Duodenal mucosa (tissue), 2 donors: Measurements from ENCODE around the gene ERC1.
"Not testable (repeated sequence)": the region's sequence is repeated elsewhere in the genome, so short reads cannot be mapped to it uniquely, and the experiment has no call there.

Source experiments
- H3K27ac ChIP-seq: one replicate; pipeline ENCODE4 v1.7.0; 2013; ENCODE audit warnings: low read depth, low read length
- H3K27me3 ChIP-seq, 2 donors: one replicate each; pipeline ENCODE4 v1.7.0; 2013; ENCODE audit warnings: low read length in 2 of 2, control low read depth in 1 of 2; ENCODE audit not compliant: insufficient read depth in 2 of 2, control insufficient read depth in 1 of 2
- H3K36me3 ChIP-seq, 2 donors: one replicate each; pipeline ENCODE4 v1.7.0; 2013; ENCODE audit warnings: low read length in 2 of 2, control low read depth in 1 of 2; ENCODE audit not compliant: insufficient read depth in 2 of 2, control insufficient read depth in 1 of 2
- H3K4me1 ChIP-seq, 2 donors: one replicate each; pipeline ENCODE4 v1.7.0; 2013; ENCODE audit warnings: low read length in 2 of 2, control low read depth in 1 of 2; ENCODE audit not compliant: insufficient read depth in 2 of 2, control insufficient read depth in 1 of 2
- H3K4me3 ChIP-seq, 2 donors: one replicate each; pipeline ENCODE4 v1.7.0; 2013; ENCODE audit warnings: low read length in 2 of 2, low read depth in 1 of 2
- H3K9ac ChIP-seq, 2 donors: one replicate each; pipeline ENCODE4 v1.7.0; 2013; ENCODE audit warnings: low read length in 2 of 2, low read depth in 1 of 2
- H3K9me3 ChIP-seq, 2 donors: one replicate each; pipeline ENCODE4 v1.7.0; 2013; ENCODE audit warnings: low read length in 2 of 2, control low read depth in 1 of 2; ENCODE audit not compliant: control insufficient read depth in 1 of 2

The ERC1 gene

DNA sequence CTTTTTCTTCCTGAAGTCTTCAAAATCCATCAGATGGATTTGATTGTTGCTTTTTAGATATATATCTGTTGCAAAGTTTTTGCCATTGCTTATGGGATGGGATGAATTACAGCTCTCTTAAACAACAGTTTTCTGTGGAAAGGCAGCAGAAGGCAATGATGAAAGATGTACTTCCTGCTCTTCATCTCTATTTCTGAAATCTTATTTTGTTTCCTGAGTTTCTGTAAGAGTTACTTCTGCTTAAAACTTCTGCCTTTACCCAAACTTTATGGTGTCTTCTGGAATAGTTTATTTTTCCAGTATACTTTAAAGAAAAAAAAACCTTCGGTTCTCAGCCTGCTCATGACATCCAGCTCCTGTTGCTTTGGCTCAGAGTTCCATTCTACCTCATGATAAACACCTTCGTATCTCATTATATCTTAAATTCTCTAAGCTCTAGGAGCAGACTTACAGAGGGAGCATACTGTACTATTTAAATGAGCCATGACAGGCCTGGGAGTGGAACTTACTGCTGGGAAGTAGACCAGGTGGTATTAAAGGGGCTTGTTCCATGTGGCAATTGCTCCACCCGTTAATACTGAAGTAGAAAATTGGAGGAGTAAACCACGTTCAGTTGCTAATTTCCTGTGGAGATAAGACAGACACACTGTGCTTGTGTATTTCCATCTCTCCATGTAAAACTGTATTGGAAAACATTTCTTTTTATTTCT is 314.9 kb downstream of the ERC1 start:
- no peaks in the 10 kb centered on the region for H3K36me3 ChIP-seq
- H3K9ac ChIP-seq, result no peak overlapping the region
- no peaks in the 10 kb centered on the region for H3K4me1 ChIP-seq
- H3K27me3 ChIP-seq, result no peaks in the 10 kb centered on the region
- no peaks in the 10 kb centered on the region for H3K9me3 ChIP-seq
- H3K4me3 ChIP-seq, result no peak overlapping the region
- no peak overlapping the region for H3K27ac ChIP-seq

DNA sequence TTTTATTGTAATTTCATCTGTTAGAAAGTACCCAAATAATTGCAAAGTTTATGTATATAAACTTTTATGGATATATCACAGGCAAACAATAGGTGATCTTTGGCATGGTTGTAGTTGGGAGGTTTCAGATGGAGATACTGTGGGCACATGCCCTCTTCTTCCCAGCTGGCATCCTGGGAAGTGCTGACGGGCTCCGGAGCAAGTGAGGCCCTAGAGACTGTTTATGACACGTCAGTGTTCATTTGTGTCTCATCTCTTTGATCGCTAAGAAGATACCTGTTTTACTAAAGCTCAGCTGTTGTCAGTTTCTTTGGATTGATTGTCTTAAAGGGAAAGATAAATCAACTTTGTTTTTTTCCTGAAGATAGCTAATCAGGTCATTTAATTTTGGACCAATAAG is 315.8 kb downstream of the ERC1 start:
- H3K36me3 ChIP-seq, result no peaks in the 10 kb centered on the region
- H3K9me3 ChIP-seq, result no peaks in the 10 kb centered on the region
- H3K9ac ChIP-seq, result no peak overlapping the region
- no peak overlapping the region for H3K27ac ChIP-seq
- H3K4me1 ChIP-seq, result no peaks in the 10 kb centered on the region
- H3K27me3 ChIP-seq, result no peaks in the 10 kb centered on the region
- H3K4me3 ChIP-seq, result no peak overlapping the region

DNA sequence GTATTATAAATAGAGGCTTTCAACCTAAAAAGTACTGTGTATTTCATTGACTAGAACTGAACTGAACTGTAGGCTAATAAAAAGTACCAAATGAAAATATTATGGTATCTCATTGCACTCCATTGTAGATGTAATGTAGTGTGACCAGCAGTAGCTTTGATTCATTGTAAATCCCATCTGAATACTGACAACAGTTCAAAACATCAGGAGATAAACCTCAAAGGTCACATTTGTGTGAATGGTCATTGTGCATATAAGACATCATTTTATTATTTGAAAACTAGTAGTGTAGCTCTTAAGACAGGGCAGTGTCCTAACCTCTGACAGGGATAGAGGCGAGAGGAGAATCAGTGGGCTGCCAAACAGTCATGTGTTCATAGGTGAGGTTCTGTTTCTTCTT is 316.8 kb downstream of the ERC1 start:
- Histone ChIP-seq H3K36me3 (no peaks in the 10 kb centered on the region), H3K9ac (no peak overlapping the region), H3K27ac (no peak overlapping the region), H3K4me1 (no peaks in the 10 kb centered on the region), H3K9me3 (no peaks in the 10 kb centered on the region), H3K4me3 (no peak overlapping the region), H3K27me3 (no peaks in the 10 kb centered on the region)

DNA sequence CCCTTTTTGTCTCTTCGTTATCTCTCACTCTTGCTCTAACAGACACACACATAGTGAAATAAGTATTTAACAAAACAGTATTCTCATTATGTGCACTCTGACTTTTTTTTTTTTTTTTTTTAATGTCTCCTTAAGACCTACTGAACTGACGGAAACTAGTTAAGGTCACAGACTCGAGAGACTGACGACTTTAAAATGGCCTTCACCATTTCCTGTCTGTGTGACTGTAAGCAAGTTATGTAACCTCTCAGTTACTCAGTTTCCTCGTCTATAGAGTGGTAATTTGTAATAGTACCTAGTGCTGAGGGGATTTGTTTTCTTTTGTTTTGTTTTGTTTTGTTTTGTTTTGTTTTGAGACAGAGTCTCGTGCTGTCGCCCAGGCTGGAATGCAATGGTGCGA is 318.6 kb downstream of the ERC1 start:
- no peak overlapping the region for H3K27ac ChIP-seq
- no peaks in the 10 kb centered on the region for H3K9me3 ChIP-seq
- no peaks in the 10 kb centered on the region for H3K4me1 ChIP-seq
- no peak overlapping the region for H3K4me3 ChIP-seq
- no peaks in the 10 kb centered on the region for H3K36me3 ChIP-seq
- H3K9ac ChIP-seq, result no peak overlapping the region
- H3K27me3 ChIP-seq, result no peaks in the 10 kb centered on the region

DNA sequence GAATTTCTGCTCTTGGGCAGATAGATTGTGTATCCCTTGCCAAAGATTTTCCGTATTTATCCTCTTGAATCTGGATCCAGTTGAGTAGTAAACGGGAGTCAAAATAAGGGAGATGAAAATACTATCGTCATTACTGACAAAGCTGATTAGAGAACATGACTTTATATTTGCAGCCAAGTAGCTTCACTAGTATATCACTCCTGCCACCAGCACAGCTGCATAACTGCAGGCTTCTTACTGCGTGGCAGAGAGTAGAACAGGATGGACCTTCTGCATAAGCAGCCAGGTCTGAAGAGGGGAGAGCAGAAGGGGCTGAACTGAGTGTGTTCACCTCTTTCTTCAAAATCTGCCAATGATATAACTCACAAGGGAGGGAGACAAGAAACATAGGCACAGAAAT is 319.6 kb downstream of the ERC1 start:
- H3K4me1 ChIP-seq, result no peaks in the 10 kb centered on the region
- no peaks in the 10 kb centered on the region for H3K36me3 ChIP-seq
- no peak overlapping the region for H3K9ac ChIP-seq
- no peak overlapping the region for H3K27ac ChIP-seq
- H3K27me3 ChIP-seq, result no peaks in the 10 kb centered on the region
- H3K9me3 ChIP-seq, result no peaks in the 10 kb centered on the region
- H3K4me3 ChIP-seq, result no peak overlapping the region

DNA sequence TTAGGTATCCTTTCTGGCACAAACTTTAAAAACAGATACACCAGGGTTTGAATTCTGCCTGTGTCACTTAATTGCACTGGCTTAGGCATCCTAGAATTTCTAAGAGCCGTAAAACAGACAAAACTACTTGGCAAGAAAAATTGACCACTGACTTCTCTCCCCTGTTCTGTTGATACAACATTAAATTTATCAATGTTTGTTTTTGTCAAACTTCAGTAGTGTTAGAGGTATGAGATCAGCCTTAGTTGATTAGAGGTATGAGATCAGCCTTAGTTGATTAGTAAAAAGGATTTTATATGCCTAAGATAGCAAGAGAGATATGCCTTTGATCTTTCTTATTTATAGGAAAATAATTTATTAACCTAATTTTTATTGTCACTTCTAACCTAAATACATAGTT is 320.1 kb downstream of the ERC1 start:
- no peak overlapping the region for H3K4me3 ChIP-seq
- H3K4me1 ChIP-seq, result no peaks in the 10 kb centered on the region
- H3K9me3 ChIP-seq, result no peaks in the 10 kb centered on the region
- H3K27me3 ChIP-seq, result no peaks in the 10 kb centered on the region
- no peaks in the 10 kb centered on the region for H3K36me3 ChIP-seq
- no peak overlapping the region for H3K27ac ChIP-seq
- H3K9ac ChIP-seq, result no peak overlapping the region

DNA sequence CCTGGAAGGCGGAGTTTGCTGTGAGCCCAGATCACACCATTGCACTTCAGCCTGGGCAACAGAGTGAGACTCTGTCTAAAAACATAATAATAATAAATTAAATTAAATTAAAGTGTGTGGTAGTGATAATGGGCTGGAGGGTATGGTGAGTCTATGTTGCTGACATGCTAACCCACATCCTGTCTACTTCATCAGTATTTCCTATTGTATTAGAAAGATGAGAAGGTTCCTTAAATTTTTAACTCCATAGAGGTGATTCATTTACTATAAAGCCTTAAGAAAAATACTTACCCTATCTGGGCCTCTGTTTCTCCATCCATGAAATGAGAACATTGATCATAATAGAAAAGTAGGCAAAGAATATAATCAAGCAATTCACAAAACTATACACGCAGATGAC is 322.9 kb downstream of the ERC1 start:
- Histone ChIP-seq H3K4me3 (no peak overlapping the region), H3K27ac (no peak overlapping the region), H3K9me3 (no peaks in the 10 kb centered on the region), H3K27me3 (no peaks in the 10 kb centered on the region), H3K4me1 (peaks cover 4 to 9% of the 10 kb centered on the region in 2 donors), H3K36me3 (no peaks in the 10 kb centered on the region), H3K9ac (no peak overlapping the region)

DNA sequence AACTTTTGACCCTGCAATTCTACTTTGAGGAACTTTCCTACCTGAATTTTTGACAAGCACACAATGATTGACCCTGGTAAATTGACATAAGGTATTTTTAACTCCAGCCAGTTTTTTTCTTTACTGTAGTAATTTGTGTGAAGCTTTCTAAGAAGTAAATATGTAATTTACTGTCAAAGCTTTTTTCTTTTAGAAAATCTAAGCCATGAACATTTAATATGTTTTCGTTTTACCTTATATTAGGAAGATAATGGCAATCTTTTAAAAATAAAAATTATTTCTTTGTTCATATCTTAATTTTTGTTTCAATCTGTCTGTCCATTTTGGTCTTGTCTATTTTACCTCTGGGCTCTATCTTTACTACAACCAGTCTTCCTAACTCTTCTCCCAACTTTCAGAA is 323.5 kb downstream of the ERC1 start:
- Histone ChIP-seq H3K36me3 (no peaks in the 10 kb centered on the region), H3K4me3 (no peak overlapping the region), H3K27me3 (no peaks in the 10 kb centered on the region), H3K9ac (no peak overlapping the region), H3K4me1 (peaks cover 4 to 10% of the 10 kb centered on the region in 2 donors), H3K27ac (no peak overlapping the region), H3K9me3 (no peaks in the 10 kb centered on the region)

DNA sequence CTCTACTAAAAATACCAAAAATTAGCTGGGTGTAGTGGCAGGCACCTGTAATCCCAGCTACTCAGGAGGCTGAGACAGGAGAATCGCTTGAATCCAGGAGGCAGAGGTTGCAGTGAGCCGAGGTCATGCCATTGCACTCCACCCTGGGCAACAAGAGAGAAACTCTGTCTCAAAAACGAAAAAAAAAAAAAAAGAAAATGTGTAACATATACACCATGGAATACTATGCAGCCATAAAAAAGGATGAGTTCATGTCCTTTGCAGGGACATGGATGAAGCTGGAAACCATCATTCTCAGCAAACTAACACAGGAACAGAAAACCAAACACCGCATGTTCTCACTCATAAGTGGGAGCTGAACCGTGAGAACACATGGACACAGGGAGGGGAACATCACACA is 326.0 kb downstream of the ERC1 start:
- H3K36me3 ChIP-seq, H3K4me3 ChIP-seq, H3K27me3 ChIP-seq, H3K9ac ChIP-seq, H3K9me3 ChIP-seq, H3K27ac ChIP-seq: not testable (repeated sequence)
- H3K4me1 ChIP-seq, result peaks cover 4 to 10% of the 10 kb centered on the region in 2 donors

DNA sequence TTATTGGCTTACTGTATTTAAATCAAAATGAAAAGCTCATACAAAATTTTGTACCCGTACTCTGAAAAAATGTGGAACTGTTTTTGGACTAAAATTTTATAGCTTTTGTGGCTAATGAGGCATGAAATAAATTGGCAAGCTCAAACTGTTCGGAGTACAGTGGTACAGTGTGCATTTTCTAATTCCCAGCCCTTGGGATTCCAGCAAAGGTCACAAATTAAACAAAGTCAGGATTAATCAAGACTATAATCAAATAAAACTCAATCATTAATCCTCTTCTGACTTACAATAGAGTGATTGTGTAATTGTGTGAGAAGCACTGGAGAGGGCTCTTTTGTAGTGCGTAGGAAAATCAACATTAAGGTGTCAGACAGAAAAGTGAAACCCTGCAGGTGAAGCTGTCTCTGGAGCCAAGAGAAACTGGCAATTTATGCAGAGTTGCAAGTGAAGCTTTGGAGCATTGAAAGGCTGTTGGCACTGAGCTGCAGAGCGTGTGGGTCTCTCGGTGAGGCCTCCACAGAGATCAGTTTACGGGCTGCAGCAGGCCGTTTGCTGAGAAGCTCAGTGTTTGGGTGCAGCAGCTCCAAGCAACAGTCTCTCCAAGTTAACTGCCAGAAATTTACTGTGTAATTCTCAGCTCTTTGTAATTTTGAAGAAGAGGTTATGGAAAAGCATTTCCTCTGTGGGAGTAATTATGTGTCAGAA is 327.5 kb downstream of the ERC1 start:
- Histone ChIP-seq H3K9ac (peak overlapping the region in 1 of 2 donors; percentile 8), H3K27me3 (no peaks in the 10 kb centered on the region), H3K4me1 (peaks cover 4 to 10% of the 10 kb centered on the region in 2 donors), H3K27ac (no peak overlapping the region), H3K4me3 (peak overlapping the region; percentile 5 to 42), H3K36me3 (no peaks in the 10 kb centered on the region), H3K9me3 (no peaks in the 10 kb centered on the region)
